NCI-H2196 treated with DMSO at 0.1 percent for 48 hours (cell line): ENCODE data around the gene PAWR.
"Not testable (repeated sequence)": the region's sequence is repeated elsewhere in the genome, so short reads cannot be mapped to it uniquely, and the experiment has no call there.

Experiments used
- DNase-seq: peaks from one replicate; lab custom pipeline; 2025; ENCODE audit not compliant: unreplicated experiment; lab: John Stamatoyannopoulos, UW

The PAWR gene

DNA sequence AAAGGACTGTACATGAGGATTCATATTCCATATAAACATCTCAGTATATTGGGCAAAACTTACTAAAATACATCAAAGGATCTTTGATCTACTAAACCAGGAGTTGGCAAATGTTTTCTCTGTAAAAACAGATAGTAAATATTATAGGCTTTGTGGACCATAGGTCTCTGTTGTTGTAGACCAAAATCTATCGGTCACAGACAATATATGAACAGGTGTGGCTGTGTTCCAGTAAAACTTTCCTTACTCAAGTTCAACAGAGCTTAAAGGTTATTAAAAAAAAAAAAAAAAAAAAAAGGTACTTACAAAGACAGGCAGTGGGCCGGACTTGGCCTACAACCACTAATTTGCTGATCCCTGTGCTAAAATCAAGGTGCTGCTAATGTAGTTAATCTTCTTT is 40.3 kb downstream of the PAWR start:
- DNase-seq, result no peak

DNA sequence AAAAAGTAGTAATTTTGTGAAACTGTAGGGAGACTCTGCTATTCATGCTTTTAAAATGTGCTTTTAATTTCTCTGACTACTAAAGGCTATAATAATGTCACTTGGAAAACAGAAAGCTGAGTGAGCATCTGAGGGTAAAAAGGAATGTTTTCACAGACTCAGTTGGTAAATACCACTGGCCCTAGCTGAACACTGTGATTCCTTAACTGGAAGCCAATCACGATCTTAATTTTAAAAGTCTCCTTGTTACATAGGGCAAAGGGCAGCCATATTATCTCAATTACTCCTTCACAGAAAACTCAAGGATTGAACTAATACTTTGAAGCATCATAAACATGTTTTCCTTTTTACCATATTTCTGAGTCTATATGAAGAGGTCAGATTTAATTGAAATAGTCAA is 41.9 kb downstream of the PAWR start:
- DNase-seq, result no peak

DNA sequence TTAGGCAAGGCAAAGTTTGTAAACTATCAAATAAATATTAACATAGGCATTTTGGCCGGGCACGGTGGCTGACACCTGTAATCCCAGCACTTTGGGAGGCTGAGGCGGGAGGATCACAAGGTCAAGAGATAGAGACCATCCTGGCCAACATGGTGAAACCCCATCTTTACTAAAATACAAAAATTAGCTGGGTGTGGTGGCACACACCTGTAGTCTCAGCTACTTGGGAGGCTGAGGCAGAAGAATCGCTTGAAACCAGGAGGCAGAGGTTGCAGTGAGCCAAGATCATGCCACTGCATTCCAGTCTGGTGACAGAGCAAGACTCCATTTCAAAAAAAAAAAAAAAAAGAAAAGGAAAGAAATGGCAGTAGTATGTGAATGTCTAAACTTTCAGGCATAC is 43.9 kb downstream of the PAWR start:
- not testable (repeated sequence) for DNase-seq

DNA sequence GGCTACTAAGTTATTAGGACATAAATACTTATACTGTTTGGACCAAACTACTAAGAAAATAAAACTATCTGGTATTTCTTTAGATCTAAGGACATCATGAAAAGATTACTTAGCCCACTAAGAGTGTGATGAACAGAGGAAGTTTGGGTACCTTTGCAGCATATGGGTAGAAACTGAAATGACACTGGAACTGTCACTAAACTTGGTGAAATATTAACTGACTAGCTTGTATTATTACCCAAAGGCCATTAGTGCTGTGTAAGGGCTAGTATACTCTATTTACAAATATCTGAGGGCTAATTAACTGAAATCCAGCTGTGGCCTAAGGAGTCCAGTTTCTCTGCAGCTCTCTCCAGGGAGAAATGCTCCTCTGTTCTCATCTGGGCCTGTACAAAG is 45.5 kb downstream of the PAWR start:
- DNase-seq, result no peak

DNA sequence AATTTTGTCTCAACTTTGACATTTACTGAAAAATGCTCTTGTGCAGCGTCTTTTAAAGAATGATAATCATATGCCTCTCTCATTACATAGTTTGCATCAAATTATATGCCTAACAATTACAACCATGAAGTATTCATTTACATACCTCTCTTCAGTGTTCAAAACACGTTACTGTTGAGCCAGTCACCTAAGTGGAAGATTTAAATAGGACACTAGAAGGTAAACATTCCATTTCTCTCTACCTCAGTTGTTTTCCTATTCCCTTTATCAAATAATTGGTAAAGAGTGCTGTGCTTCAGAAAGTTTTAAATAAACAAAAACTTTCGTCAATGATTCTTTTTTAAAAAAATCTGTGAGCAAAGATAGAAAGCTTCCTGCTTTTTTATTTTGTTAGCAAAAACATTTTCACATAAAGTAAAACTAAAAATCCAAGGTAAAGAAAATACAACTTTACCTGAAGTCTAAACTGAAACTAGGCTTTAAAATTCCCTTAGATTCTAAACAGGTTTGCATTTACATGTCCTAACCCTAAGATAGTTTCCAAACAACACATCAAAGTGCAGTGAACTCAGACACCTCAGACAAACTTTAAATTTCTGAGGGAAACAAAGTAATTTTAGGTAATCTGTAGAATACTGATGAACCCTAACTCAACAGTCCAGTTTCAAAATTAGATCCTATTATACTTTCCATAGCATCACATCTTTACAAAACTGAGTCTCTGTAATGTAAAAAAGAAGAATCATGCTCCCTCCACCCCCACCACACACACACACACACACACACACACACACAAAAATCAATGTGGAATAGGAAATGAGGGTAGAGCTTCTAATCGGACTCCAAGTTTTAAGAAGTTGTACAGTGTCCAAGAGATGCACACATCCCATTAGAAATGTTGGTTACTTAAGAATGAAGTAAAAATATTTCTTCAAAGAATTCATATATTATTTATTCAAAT is 46.2 kb downstream of the PAWR start:
- no peak for DNase-seq

DNA sequence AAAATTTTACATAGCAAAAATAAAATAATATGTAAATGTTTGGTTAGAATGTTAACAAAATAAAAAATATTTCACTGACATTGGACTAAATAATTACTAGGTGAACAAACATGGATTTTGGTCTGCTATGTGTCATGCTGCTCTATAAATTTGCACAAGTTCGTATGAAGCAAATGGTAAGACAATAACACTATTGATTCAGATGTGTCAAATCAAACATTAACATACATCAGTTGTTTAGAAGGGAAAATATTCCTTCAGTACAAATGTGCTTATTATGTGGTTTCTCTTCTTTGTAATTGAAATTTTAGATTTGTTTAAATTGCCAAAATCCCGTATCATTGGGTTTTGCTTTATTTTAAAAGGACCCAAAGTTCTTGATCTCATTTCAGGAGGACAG is 46.9 kb downstream of the PAWR start:
- no peak for DNase-seq

DNA sequence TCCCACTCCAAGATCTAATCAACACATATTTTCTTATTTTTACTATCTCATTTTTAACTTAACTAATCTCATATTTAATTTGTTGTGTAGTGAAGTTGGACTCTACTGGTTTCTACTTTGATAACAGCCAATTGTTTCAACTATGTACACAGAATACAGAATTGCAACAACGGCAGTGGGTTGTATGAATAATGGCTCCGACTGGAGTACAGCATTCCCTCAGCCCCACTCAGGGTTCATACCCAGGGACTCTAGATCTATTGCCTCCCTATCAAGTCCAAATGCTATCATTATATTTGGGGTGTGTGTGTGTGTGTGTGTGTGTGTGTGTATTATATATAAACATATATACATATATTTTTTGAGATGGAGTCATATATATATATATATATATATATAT is 52.3 kb downstream of the PAWR start:
- DNase-seq, result no peak

DNA sequence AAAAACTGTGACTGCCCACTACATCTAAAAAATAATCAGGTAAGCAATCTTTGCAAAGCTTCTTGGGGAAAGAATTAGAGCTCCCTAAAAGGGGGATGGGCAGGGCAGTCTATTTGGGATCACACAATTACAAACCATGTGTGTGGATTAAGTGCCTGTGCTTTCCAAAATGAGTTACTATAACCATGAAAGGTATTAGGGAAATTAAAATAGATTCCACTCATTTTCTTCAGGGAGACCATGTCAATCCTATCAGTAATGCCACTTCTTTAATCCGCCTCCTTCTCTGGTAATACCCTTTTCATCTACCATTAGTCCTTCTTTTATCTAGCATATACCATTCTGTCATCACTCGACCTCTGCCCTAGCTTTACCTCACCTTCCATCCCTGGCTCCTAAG is 53.7 kb downstream of the PAWR start:
- no peak for DNase-seq

DNA sequence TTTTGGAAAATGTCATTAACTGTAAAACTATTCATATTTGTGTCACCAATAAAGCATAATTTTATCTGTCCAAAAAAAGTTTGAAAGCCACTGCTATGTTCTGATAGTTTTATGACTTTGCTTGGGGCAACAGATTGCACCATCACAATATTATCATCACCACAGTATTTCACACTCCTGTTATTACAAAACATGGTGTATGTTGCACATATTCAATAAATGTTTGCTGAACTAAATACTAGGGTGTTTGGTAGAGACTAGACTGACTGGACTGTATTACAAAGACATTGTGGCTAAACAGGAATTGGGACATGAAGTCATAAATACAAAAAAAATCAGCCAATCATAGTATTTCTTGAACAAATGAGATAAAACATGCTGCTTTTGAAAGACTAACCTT is 55.1 kb downstream of the PAWR start:
- no peak for DNase-seq

DNA sequence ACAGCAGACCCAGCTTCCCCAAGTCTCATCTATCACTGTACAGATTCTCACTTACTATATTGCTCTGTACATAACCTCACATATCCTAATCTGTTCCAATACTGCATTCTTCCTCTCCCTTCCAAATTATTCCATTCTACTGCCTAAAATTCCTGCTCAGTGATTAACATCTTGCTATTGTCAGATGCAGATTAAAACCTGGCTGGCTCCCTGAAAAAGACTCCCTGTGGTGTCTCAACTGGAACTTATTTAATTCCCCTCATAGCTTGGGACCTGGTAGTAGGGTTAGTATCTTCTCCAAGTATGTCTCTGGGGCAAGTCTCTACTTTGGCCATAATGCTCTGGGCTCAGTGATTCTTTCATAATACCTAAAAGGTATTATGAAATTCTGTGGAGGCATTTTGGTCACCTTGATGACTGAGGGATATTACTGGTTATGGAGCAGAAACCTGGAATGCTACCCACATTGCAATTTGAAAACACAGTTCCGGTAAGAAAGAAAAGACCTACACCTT is 55.8 kb downstream of the PAWR start:
- no peak for DNase-seq

DNA sequence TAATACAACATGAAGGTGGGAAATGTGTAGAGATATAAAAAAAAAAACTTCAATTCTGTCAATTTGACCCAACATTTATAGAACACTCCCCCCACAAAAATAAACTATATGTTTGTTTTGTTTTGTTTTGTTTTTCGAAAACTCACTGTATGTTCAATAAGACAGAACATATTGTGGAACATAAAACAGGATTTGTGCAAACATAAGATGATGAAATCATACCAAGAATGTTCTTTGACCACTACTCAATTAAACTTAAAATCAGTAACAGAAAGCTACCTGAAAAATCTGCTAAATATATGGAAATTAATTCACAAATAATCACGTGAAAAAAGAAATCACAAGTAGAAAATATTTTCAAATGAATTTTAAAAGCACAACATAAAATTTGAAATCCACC is 61.2 kb downstream of the PAWR start:
- no peak for DNase-seq

DNA sequence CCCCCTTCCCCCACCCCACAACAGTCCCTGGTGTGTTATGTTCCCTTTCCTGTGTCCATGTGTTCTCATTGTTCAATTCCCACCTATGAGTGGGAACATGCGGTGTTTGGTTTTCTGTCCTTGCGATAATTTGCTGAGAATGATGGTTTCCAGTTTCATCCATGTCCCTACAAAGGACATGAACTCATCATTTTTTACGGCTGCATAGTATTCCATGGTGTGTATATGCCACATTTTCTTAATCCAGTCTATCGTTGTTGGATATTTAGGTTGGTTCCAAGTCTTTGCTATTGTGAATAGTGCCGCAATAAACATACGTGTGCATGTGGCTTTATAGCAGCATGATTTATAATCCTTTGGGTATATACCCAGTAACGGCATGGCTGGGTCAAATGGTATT is 64.0 kb downstream of the PAWR start:
- not testable (repeated sequence) for DNase-seq

DNA sequence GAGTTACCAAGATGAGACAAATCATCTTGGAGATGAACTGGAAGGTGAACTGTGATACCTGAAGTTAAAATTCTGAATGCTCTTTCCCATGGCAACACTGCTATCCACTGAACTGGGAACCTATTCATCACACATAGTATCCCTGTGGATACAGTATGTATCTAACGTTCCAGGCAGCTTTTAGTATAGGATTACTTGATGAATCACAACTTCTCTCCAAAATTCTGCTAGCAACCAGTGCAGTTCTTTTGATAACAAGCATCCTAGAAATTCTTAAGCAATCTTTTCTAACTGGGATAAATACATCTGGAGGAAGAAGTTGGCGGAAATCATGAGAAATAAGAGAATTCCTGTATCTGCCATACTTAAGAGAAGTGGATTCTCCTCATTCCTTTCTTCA is 66.4 kb downstream of the PAWR start:
- no peak for DNase-seq

DNA sequence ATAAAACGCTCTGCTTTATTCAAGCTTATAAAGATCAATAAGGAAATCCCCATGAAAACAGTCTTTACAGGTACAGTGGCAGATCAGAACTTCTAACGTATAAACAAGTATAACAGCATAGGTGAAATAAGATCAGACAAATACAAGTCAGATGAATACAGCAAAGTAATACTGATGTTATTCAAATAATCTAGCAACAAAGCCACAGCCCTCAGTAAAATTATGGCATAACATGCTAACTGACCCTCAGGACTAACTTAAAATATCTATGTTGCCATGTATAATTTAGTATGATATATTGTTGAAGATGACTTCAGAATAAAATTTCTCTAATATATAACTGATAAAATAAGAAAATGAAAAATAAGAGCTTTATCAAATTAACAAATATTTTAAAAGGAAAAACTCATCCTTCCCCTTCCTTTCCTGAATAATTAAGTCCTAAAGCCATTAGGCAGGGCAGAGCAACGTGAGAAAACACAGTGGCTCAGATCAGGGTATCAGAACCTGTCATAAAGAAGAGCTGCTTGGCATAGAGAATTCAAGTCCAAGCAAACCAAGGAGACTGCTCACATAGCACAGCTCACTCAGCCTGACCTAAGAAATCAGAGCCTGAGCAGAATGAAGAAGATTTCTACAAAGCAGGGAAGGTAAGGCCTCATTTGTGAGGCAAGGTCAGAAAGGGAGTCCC is 70.7 kb downstream of the PAWR start:
- no peak for DNase-seq

DNA sequence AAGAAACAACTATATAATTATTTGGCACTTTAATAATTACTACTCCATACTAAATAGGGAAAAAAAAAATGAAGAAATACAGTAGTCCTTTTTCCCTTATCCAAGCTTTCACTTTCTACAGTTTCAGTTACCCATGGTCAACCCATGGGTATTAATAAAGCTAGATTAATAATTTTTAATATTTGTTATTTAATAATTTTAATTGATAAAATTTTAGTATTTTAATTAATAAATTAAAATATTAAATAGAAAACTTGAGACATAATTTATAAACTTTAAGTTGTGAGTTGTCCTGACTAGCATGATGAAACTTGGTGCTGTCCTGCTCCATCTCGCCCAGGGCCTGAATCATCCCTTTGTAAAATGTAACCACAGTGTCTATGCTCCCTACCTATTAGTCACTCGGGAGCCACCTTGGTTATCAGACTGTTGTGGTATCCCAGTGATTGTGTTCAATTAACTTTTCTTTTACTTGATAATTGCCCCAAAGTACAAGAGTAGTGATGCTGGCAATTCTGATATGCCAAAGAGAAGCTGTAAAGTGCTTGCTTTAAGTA is 71.8 kb downstream of the PAWR start:
- no peak for DNase-seq

DNA sequence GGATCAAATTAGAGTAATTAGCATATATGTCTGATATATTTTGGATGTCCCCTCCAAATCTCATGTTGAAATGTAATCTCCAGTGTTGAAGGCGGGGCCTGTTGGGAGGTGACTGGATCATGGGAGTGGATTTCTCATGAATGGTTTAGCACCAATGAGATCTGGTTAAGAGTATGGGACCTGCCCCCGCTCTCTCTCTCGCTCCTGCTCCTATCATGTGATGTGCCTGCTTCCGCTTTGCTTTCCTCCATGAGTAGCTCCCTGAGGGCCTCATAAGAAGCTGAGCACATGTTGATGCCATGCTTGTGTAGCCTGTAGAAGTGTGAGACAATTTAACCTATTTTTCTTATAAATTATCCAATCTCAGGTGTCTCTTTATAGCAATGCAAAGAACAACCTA is 73.1 kb downstream of the PAWR start:
- no peak for DNase-seq

DNA sequence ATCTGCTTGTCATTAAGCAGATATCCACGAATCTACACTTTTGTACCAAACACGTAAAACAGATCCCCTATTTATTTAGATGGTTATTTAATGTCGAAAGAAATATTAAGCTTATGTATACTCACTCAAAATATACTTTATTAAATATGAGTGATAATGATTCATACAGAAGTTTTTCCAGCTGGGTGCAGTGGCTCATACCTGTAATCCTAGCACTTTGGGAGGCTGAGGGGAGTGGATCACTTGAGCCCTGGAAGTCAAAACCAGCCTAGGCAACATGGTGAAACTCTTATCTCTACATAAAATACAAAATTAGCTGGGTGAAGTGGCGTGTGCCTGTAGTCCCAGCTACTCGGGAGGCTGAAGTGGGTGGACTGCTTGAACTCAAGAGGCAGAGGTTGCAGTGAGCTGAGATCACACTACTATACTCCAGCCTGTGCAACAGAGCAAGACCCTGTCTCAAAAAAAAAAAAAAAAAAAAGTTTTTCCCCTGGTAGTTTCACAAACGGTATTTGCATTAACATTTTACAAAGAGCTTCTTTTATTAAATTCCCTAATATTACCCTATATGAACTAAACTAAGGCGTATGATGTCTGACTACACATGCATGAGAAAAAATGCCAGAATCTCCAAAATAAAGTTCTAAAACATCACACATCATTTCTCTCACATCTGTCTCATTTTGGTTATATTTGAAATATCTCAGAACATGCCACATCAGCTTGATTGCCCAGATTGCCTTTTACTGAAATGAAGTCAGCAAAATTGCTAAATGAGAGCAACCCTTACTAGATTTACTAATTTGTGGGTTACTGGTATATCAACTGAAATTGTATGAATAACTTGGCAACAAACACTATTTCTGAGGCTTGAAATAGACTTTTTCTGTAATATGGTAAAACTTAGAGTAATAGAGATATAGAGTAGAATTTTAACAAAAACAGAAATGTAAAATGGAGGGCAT is 74.9 kb downstream of the PAWR start:
- DNase-seq, result no peak

DNA sequence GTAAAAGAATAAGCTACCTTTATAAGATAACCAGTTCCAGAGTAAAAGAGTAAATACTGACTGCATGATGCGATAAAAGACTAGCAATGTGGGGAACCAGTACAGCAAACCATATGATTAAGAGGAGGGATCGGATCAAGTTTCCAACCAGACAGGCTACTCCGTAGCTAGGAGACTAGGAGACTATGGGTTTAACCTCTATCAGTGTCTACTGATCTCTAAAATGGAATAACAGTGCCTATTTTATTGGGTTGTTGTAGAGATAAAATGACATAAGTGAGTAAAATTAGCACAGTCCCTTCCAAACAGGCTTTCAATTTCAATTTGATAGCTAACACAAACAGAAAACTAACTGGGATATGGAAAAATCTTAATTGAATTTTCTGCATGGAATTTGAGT is 76.0 kb downstream of the PAWR start:
- no peak for DNase-seq

DNA sequence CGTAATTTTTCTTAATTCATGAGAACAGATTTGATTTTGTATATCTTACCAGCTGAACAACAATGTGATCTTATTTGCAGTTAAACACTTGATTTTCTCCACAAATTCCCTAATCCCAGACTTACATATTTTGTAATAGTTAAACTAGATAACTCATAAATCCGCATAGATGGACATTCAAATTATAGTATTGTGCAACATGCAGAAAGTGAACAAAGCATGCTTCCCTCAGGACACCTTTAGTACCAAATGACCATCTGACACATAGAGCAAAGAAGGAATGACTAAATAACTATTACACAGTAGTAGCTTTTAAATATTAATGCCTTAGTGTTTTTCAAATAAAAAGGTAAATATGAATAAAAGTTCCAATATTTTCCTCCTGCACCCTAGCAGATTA is 88.9 kb downstream of the PAWR start:
- no peak for DNase-seq

DNA sequence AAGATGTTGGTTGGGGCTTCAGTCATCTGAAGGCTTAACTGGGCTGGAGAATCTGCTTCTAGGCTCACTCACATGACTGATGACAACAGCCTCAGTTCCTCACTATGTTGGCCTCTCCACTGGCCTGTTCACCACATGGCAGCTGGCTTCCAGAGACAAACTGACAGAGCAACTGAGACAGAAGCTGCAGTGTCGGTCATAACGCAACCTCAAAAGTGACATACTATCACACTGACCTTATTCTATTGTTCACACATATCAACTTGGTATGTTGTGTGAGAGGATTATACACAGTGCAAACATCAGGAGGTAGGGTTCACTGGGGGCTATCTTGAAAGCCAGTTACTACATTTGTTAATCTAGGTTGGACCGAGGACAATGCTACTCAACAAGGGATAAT is 92.9 kb downstream of the PAWR start:
- DNase-seq, result no peak
